Testis (tissue), 2 donors: ENCODE measurements around the gene CDH13.

Experiments
- POLR2A ChIP-seq: fragments of 450-650 bp; IDR thresholded peaks from one replicate; pipeline ENCODE4 v1.6.1; 2017; ENCODE audit warnings: antibody characterized with exemption, mild to moderate bottlenecking, moderate library complexity
- TF ChIP-seq, protein P1 (sequence below), 3 experiments: fragments of 450-650 bp in 2 of 3; fragments of 200-600 bp in 1 of 3; sonication (generic) in 1 of 3; IDR thresholded peaks; one replicate each; pipeline ENCODE4 v1.5.1; 2016 to 2019; ENCODE audit warnings: antibody characterized with exemption in 3 of 3, mild to moderate bottlenecking in 2 of 3, moderate library complexity in 1 of 3

DNA sequence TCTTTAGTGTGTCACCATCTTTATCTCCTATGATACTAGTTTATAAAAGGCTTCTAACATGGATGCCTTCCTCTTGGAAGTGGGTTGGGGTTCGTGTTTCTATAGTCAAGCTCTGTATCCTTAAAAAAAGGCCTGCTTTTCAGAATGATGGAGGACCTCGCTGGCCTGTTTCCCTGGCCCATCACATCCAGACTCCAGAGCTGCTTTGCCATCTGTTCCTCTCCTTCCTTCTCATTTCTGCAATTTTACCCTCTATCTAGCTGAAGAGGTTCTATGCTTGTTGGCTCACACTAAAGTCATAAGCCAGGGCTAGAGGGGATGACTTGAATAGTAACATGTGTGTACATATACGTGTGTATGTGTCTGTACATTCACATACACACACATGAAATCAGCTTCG is 730.2 kb downstream of the CDH13 start:
- TF ChIP-seq, protein P1, sequence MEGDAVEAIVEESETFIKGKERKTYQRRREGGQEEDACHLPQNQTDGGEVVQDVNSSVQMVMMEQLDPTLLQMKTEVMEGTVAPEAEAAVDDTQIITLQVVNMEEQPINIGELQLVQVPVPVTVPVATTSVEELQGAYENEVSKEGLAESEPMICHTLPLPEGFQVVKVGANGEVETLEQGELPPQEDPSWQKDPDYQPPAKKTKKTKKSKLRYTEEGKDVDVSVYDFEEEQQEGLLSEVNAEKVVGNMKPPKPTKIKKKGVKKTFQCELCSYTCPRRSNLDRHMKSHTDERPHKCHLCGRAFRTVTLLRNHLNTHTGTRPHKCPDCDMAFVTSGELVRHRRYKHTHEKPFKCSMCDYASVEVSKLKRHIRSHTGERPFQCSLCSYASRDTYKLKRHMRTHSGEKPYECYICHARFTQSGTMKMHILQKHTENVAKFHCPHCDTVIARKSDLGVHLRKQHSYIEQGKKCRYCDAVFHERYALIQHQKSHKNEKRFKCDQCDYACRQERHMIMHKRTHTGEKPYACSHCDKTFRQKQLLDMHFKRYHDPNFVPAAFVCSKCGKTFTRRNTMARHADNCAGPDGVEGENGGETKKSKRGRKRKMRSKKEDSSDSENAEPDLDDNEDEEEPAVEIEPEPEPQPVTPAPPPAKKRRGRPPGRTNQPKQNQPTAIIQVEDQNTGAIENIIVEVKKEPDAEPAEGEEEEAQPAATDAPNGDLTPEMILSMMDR (IDR thresholded peaks at IDR 0.05) = no peak
- TF ChIP-seq POLR2A = no peak
